GM23338 (cell line): ENCODE results near the gene LHX4.

ENCODE experiments used
- CREB1 ChIP-seq: fragments of 250-450 bp; sonication (Bioruptor Pico); IDR thresholded peaks from 2 replicates; pipeline ENCODE4 v1.5.0; 2020; ENCODE audit warnings: low read depth, mild to moderate bottlenecking, moderate library complexity
- CTCF ChIP-seq, 2 experiments: fragments of 200-600 bp in 1 of 2; sonication (generic) in 1 of 2; conservative IDR thresholded peaks; 2 replicates each; pipeline versions ENCODE4 v1.5.1 to v1.6.1; 2016 to 2017; ENCODE audit warnings: antibody characterized with exemption in 2 of 2, low read depth in 2 of 2, mild to moderate bottlenecking in 2 of 2, moderate library complexity in 1 of 2
- ETS1 ChIP-seq: IDR thresholded peaks from 2 replicates; pipeline ENCODE4 v1.6.1; 2016; ENCODE audit warnings: antibody characterized with exemption
- EZH2 ChIP-seq: fragments of 200-600 bp; sonication (generic); IDR thresholded peaks from one replicate; pipeline ENCODE4 v1.8.0; 2017; ENCODE audit warnings: antibody characterized with exemption, mild to moderate bottlenecking, low read depth; ENCODE audit not compliant: unreplicated experiment
- EZH2phosphoT487 ChIP-seq: fragments of 200-600 bp; sonication (generic); IDR thresholded peaks from one replicate; pipeline ENCODE4 v1.8.1; 2018; ENCODE audit warnings: antibody characterized with exemption; ENCODE audit not compliant: unreplicated experiment
- JUNB ChIP-seq: IDR thresholded peaks from one replicate; pipeline ENCODE4 v1.6.1; 2016; ENCODE audit warnings: antibody characterized with exemption; ENCODE audit not compliant: unreplicated experiment
- POLR2AphosphoS5 ChIP-seq: IDR thresholded peaks from 2 replicates; pipeline ENCODE4 v1.6.1; 2016; ENCODE audit warnings: antibody characterized with exemption, low read depth
- REST ChIP-seq: IDR thresholded peaks from one replicate; pipeline ENCODE4 v1.6.1; 2018; ENCODE audit warnings: antibody characterized with exemption; ENCODE audit not compliant: unreplicated experiment
- ZNF331 ChIP-seq: fragments of 250-450 bp; sonication (Bioruptor Pico); IDR thresholded peaks from 2 replicates; pipeline ENCODE4 v1.5.0; 2020; ENCODE audit warnings: low read depth, mild to moderate bottlenecking, moderate library complexity
- ZNF462 ChIP-seq: fragments of 250-450 bp; sonication (Bioruptor Pico); IDR thresholded peaks from 2 replicates; pipeline ENCODE4 v1.5.0; 2020; ENCODE audit warnings: mild to moderate bottlenecking, moderate library complexity

- TF ChIP-seq CTCF (conservative IDR thresholded peaks at IDR 0.05; ENCODE audit: low read depth in 2 of 2) (no peak), POLR2AphosphoS5 (no peak), ETS1 (no peak), REST (no peak), JUNB (no peak), EZH2 (no peak), EZH2phosphoT487 (no peak), CREB1 (CRISPR knock-in tag) (no peak), ZNF331 (no peak), ZNF462 (CRISPR knock-in tag) (no peak)
These were observed 14.0 kb upstream of the LHX4 start for GRCh38 chr1:180215856-180216625.
